Erythroblast (primary cell): Measurements from ENCODE around the gene CINP.
"Not testable (repeated sequence)": the region's sequence is repeated elsewhere in the genome, so short reads cannot be mapped to it uniquely, and the experiment has no call there.

Experiments used
- DNase-seq, 2 experiments: peaks; one replicate each; lab custom pipeline; 2025; lab: John Stamatoyannopoulos, UW
- GATA1 ChIP-seq: IDR thresholded peaks from 2 replicates; pipeline ENCODE4 v1.6.1; 2011; ENCODE audit warnings: low read depth, mild to moderate bottlenecking, control low read depth, low read length, moderate library complexity
- POLR2A ChIP-seq: IDR thresholded peaks from 2 replicates; pipeline ENCODE4 v1.6.1; 2011; ENCODE audit warnings: mild to moderate bottlenecking, low read length

Gene CINP

DNA sequence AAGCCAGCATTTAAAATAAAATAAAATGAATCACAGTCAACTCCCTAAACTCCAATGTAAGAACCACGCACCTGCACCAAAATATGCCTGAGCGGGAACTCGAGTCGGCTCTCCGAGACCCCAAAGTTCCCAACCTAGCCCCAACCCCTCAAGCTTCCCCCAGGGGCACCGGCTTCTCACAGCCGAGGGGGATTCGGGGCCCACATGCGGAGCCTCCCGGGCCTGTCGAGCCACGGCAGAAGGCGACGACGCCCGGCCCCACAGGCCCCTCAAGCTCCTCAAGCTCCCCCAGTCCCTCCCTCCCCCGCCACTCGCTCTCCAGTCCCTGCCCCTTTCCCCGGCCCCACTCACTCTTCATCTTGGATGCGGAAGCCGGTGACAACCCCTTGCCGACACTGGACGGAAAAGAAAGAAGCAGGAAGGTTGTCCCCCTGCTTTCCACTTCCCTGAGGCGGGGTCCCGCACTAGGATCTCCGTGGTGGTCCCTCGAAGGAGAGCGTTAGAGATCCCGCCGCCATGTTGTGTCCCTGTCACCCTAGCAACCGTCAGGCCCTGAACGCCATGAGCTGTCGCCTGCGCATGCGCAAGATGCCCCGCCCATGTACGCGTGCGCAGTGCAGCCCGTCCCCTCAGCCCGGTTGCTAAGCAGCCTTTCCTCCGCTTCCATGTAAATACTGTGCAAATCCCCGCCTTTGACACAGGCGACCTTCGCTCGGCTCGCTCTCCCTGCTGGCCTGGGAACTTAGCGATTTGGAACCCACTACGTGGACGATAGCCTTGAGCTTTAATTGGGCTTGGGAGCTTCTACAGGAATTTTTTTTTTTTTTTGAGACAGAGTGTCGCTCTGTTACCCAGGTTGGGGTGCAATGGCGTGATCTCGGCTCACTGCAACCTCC is 57.8 kb downstream of the CINP start, which contains the start of gene MOK:
Gene MOK (minus strand): TSS at position 554 of the 896 bp plus-strand sequence. CDS start 196 bp downstream, at position 358.
- peak; percentile 61 for TF ChIP-seq POLR2A
- TF ChIP-seq GATA1, result no peak
- DNase-seq, result peak; percentile 96 to 98

DNA sequence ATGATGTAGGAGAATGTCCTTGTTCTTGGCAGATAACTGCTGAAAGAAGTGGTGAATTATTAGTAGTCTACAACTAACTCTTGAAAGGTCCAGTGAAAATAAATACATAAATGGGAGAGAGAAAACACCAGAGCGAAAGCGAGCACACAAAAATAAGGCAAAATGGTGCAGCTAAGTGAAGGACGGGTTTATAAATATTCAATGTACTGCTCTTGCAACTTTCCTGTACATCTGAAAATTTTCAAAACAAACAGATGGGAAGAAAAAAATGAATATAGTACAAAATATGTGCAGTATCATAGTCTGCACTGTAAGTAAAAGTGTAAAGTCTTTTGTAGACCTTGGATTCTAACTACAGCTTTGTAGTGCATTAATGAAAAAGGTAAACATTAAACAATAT is 59.0 kb downstream of the CINP start:
- no peak for DNase-seq
- TF ChIP-seq POLR2A (no peak), GATA1 (no peak)

DNA sequence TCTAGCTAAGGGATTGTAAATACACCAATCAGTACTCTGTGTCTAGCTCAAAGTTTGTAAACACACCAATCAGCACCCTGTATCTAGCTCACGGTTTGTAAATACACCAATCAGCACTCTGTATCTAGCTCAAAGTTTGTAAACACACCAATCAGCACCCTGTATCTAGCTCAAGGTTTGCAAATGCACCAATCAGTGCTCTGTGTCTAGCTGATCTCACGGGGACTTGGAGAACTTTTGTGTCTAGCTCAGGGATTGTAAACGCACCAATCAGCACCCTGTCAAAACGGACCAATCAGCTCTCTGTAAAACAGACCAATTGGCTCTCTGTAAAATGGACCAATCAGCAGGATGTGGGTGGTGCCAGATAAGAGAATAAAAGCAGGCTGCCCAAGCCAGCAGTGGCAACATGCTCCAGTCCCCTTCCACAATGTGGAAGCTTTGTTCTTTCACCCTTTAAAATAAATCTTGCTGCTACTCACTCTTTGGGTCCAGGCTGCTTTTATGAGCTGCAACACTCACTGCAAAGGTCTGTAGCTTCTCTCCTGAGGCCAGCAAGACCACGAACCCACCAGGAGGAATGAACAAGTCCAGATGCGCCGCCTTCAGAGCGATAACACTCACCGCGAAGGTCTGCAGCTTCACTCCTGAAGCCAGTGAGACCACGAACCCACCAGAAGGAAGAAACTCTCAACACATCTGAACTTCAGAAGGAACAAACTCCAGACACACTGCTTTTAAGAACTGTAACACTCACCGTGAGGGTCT is 64.2 kb downstream of the CINP start:
- not testable (repeated sequence) for DNase-seq
